Measurements from ENCODE around the gene VCAN.

VCAN gene

GRCh38 chr5:83474991-83475390, 3.4 kb downstream of the VCAN start:
- Histone ChIP-seq H3K27me3 (replicated peaks; ENCODE audit: insufficient read depth, low read length) (peaks cover 25% of the 10 kb centered on the region), H3K9me3 (replicated peaks; ENCODE audit: insufficient read depth, low read length) (no peaks in the 10 kb centered on the region), H3F3A (ENCODE audit: insufficient read depth, low read length) (peaks cover 12% of the 10 kb centered on the region), H3K4me1 (ENCODE audit: low read length) (no peaks in the 10 kb centered on the region; the same call in 1 of the 2 replicates), H3K36me3 (replicated peaks; ENCODE audit: insufficient read depth, low read length) (no peaks in the 10 kb centered on the region), H2AFZ (ENCODE audit: low read length) (0 out of 2 replicates have a peak overlapping the region, but pooled peaks have one; percentile 90), H3K9me2 (replicated peaks; ENCODE audit: insufficient read depth, low read length) (no peaks in the 10 kb centered on the region), H3K79me2 (ENCODE audit: low read length) (no peaks in the 10 kb centered on the region), H3K4me3 (ENCODE audit: low read length) (peak overlapping the region; percentile 85), H4K20me1 (ENCODE audit: insufficient read depth, low read length) (no peaks in the 10 kb centered on the region), H3K9ac (ENCODE audit: low read length) (no peak overlapping the region), H3K4me2 (ENCODE audit: low read depth, low read length) (peak overlapping the region; percentile 100), H3K27ac (ENCODE audit: low read length) (no peak overlapping the region)
- TF ChIP-seq EZH2 (optimal IDR thresholded peaks at IDR 0.05; ENCODE audit: low read depth, low read length) (no peak), CTCF (IDR thresholded peaks at IDR 0.05; ENCODE audit: low read length) (no peak), EZH2phosphoT487 (IDR thresholded peaks at IDR 0.05; ENCODE audit: low read length) (no peak)
- no peak for DNase-seq

- Histone ChIP-seq H3K9ac (ENCODE audit: low read length) (no peak overlapping the region), H3K9me3 (replicated peaks; ENCODE audit: insufficient read depth, low read length) (no peaks in the 10 kb centered on the region), H3K27me3 (replicated peaks; ENCODE audit: insufficient read depth, low read length) (peaks cover 25% of the 10 kb centered on the region), H3K4me1 (ENCODE audit: low read length) (no peaks in the 10 kb centered on the region; the same call in 1 of the 2 replicates), H3K4me2 (ENCODE audit: low read depth, low read length) (no peak overlapping the region), H3K79me2 (ENCODE audit: low read length) (no peaks in the 10 kb centered on the region), H3K9me2 (replicated peaks; ENCODE audit: insufficient read depth, low read length) (no peaks in the 10 kb centered on the region), H4K20me1 (ENCODE audit: insufficient read depth, low read length) (no peaks in the 10 kb centered on the region), H3F3A (ENCODE audit: insufficient read depth, low read length) (peaks cover 12% of the 10 kb centered on the region), H2AFZ (ENCODE audit: low read length) (no peak overlapping the region), H3K36me3 (replicated peaks; ENCODE audit: insufficient read depth, low read length) (no peaks in the 10 kb centered on the region), H3K27ac (ENCODE audit: low read length) (no peak overlapping the region), H3K4me3 (ENCODE audit: low read length) (no peak overlapping the region)
- TF ChIP-seq EZH2phosphoT487 (IDR thresholded peaks at IDR 0.05; ENCODE audit: low read length), result no peak
- TF ChIP-seq EZH2 (optimal IDR thresholded peaks at IDR 0.05; ENCODE audit: low read depth, low read length), result no peak
- TF ChIP-seq CTCF (IDR thresholded peaks at IDR 0.05; ENCODE audit: low read length), result no peak
- no peak for DNase-seq
Measured at GRCh38 chr5:83475391-83475863, 3.9 kb downstream of the VCAN start.

GRCh38 chr5:83475935-83476814, 4.6 kb downstream of the VCAN start:
- Histone ChIP-seq H3K9me3 (replicated peaks; ENCODE audit: insufficient read depth, low read length) (no peaks in the 10 kb centered on the region), H3K27ac (ENCODE audit: low read length) (no peak overlapping the region), H3K9me2 (replicated peaks; ENCODE audit: insufficient read depth, low read length) (no peaks in the 10 kb centered on the region), H3K27me3 (replicated peaks; ENCODE audit: insufficient read depth, low read length) (peaks cover 18% of the 10 kb centered on the region), H3K9ac (ENCODE audit: low read length) (no peak overlapping the region), H4K20me1 (ENCODE audit: insufficient read depth, low read length) (no peaks in the 10 kb centered on the region), H2AFZ (ENCODE audit: low read length) (no peak overlapping the region), H3K79me2 (ENCODE audit: low read length) (no peaks in the 10 kb centered on the region), H3K36me3 (replicated peaks; ENCODE audit: insufficient read depth, low read length) (no peaks in the 10 kb centered on the region), H3K4me1 (ENCODE audit: low read length) (no peaks in the 10 kb centered on the region; the same call in 1 of the 2 replicates), H3F3A (ENCODE audit: insufficient read depth, low read length) (peaks cover 12% of the 10 kb centered on the region), H3K4me3 (ENCODE audit: low read length) (no peak overlapping the region), H3K4me2 (ENCODE audit: low read depth, low read length) (no peak overlapping the region)
- no peak for TF ChIP-seq EZH2phosphoT487 (IDR thresholded peaks at IDR 0.05; ENCODE audit: low read length)
- DNase-seq, result no peak

GRCh38 chr5:83482961-83483360, 11.4 kb downstream of the VCAN start:
- no peak for DNase-seq
- no peak for TF ChIP-seq EZH2phosphoT487 (IDR thresholded peaks at IDR 0.05; ENCODE audit: low read length)
- H3K27me3 ChIP-seq (replicated peaks; ENCODE audit: insufficient read depth, low read length), result no peaks in the 10 kb centered on the region

More at GRCh38 chr5:83482961-83483360, 11.4 kb downstream of the VCAN start:
- H3K79me2 ChIP-seq (ENCODE audit: low read length), result no peaks in the 10 kb centered on the region
- no peak overlapping the region for H3K4me3 ChIP-seq (ENCODE audit: low read length)
- H3K4me2 ChIP-seq (ENCODE audit: low read depth, low read length), result no peak overlapping the region
- no peaks in the 10 kb centered on the region for H3K9me2 ChIP-seq (replicated peaks; ENCODE audit: insufficient read depth, low read length)
- H3K27ac ChIP-seq (ENCODE audit: low read length), result no peak overlapping the region
- H4K20me1 ChIP-seq (ENCODE audit: insufficient read depth, low read length), result no peaks in the 10 kb centered on the region
- H3K9ac ChIP-seq (ENCODE audit: low read length), result no peak overlapping the region
- no peaks in the 10 kb centered on the region for H3K9me3 ChIP-seq (replicated peaks; ENCODE audit: insufficient read depth, low read length)
- no peak overlapping the region for H2AFZ ChIP-seq (ENCODE audit: low read length)
- no peaks in the 10 kb centered on the region for H3K4me1 ChIP-seq (ENCODE audit: low read length)
- H3F3A ChIP-seq (ENCODE audit: insufficient read depth, low read length), result no peaks in the 10 kb centered on the region
- H3K36me3 ChIP-seq (replicated peaks; ENCODE audit: insufficient read depth, low read length), result no peaks in the 10 kb centered on the region

Measured in MM.1S (cell line).